NCI-H1048 (cell line): Measurements from ENCODE around the gene ZMAT3.
"Not testable (repeated sequence)": the region's sequence is repeated elsewhere in the genome, so short reads cannot be mapped to it uniquely, and the experiment has no call there.

Experiments
- DNase-seq: peaks from one replicate; lab custom pipeline; 2025; lab: John Stamatoyannopoulos, UW

ZMAT3 gene

GRCh38 chr3:179068779-179069530, 2.7 kb downstream of the ZMAT3 start:
- DNase-seq, result no peak

- no peak for DNase-seq
These were observed 3.8 kb downstream of the ZMAT3 start for GRCh38 chr3:179067839-179068238.

GRCh38 chr3:179067291-179067690, 4.3 kb downstream of the ZMAT3 start:
- DNase-seq, result no peak

- DNase-seq, result no peak
These were observed 7.6 kb downstream of the ZMAT3 start for GRCh38 chr3:179063945-179064560.

GRCh38 chr3:179056326-179056725, 15.3 kb downstream of the ZMAT3 start:
- no peak for DNase-seq

- not testable (repeated sequence) for DNase-seq
These were observed 17.0 kb downstream of the ZMAT3 start for GRCh38 chr3:179054565-179054964.

GRCh38 chr3:179046497-179047353, 24.9 kb downstream of the ZMAT3 start:
- DNase-seq, result no peak

- no peak for DNase-seq
These were observed 25.7 kb downstream of the ZMAT3 start for GRCh38 chr3:179045719-179046402.

GRCh38 chr3:179038899-179039251, 32.7 kb downstream of the ZMAT3 start:
- not testable (repeated sequence) for DNase-seq

- no peak for DNase-seq
These were observed 33.3 kb downstream of the ZMAT3 start for GRCh38 chr3:179038216-179038898.

- no peak for DNase-seq
These were observed 34.3 kb downstream of the ZMAT3 start for GRCh38 chr3:179037351-179037750.

- DNase-seq, result no peak
These were observed 34.8 kb downstream of the ZMAT3 start for GRCh38 chr3:179036626-179037300.

GRCh38 chr3:179036226-179036625, 35.4 kb downstream of the ZMAT3 start:
- DNase-seq, result no peak

- no peak for DNase-seq
These were observed 36.4 kb downstream of the ZMAT3 start for GRCh38 chr3:179035232-179035631.

- DNase-seq, result not testable (repeated sequence)
These were observed 38.3 kb downstream of the ZMAT3 start for GRCh38 chr3:179033304-179033657.

- DNase-seq, result not testable (repeated sequence)
These were observed 38.9 kb downstream of the ZMAT3 start for GRCh38 chr3:179032454-179033303.

- no peak for DNase-seq
These were observed 42.5 kb downstream of the ZMAT3 start for GRCh38 chr3:179029096-179029495.

- DNase-seq, result no peak
These were observed 43.2 kb downstream of the ZMAT3 start for GRCh38 chr3:179028408-179028807.

- no peak for DNase-seq
These were observed 44.2 kb downstream of the ZMAT3 start for GRCh38 chr3:179027326-179027900.

GRCh38 chr3:179026636-179027035, 45.0 kb downstream of the ZMAT3 start:
- DNase-seq, result no peak
